HCT116 (cell line): Measurements from ENCODE around the gene NIM1K.
"Not testable (repeated sequence)": the region's sequence is repeated elsewhere in the genome, so short reads cannot be mapped to it uniquely, and the experiment has no call there.

Experiments used
- YY1 ChIP-seq: IDR thresholded peaks from 2 replicates; pipeline ENCODE4 v1.6.1; 2011; ENCODE audit warnings: low read length, low read depth, moderate library complexity, mild to moderate bottlenecking; ENCODE audit not compliant: insufficient replicate concordance; ENCODE audit errors: extremely low read depth
- TF ChIP-seq, protein P1 (sequence below), 3 experiments: fragments of 200-600 bp in 1 of 3; sonication (generic) in 1 of 3; IDR thresholded peaks in 2 of 3; conservative IDR thresholded peaks in 1 of 3; 2 replicates each; pipeline ENCODE4 v1.5.1; 2012 to 2017; ENCODE audit warnings: low read depth in 2 of 3, low read length in 2 of 3, antibody characterized with exemption in 1 of 3, borderline replicate concordance in 1 of 3, control low read depth in 1 of 3, mild to moderate bottlenecking in 1 of 3, mixed read lengths in 1 of 3, mixed run types in 1 of 3, moderate library complexity in 1 of 3; ENCODE audit not compliant: insufficient read depth in 1 of 3

DNA sequence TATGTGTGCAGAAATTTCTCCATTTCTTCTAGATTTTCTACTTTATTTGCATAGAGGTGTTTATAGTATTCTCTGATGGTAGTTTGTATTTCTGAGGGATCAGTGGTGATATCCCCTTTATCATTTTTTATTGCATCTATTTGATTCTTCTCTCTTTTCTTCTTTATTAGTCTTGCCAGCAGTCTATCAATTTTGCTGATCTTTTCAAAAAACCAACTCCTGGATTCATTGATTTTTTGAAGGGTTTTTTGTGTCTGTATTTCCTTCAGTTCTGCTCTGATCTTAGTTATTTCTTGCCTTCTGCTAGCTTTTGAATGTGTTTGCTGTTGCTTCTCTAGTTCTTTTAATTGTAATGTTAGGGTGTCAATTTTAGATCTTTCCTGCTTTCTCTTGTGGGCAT is 133.6 kb downstream of the NIM1K start:
- TF ChIP-seq, protein P1, sequence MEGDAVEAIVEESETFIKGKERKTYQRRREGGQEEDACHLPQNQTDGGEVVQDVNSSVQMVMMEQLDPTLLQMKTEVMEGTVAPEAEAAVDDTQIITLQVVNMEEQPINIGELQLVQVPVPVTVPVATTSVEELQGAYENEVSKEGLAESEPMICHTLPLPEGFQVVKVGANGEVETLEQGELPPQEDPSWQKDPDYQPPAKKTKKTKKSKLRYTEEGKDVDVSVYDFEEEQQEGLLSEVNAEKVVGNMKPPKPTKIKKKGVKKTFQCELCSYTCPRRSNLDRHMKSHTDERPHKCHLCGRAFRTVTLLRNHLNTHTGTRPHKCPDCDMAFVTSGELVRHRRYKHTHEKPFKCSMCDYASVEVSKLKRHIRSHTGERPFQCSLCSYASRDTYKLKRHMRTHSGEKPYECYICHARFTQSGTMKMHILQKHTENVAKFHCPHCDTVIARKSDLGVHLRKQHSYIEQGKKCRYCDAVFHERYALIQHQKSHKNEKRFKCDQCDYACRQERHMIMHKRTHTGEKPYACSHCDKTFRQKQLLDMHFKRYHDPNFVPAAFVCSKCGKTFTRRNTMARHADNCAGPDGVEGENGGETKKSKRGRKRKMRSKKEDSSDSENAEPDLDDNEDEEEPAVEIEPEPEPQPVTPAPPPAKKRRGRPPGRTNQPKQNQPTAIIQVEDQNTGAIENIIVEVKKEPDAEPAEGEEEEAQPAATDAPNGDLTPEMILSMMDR (IDR thresholded peaks at IDR 0.05 in 2 of 3, conservative IDR thresholded peaks at IDR 0.05 in 1 of 3; ENCODE audit: borderline replicate concordance in 1 of 3, insufficient read depth in 1 of 3, low read depth in 2 of 3, low read length in 2 of 3) = not testable (repeated sequence)
- not testable (repeated sequence) for TF ChIP-seq YY1
